GM12873 (cell line): ENCODE results near the gene DDIAS.

Experiments used
- TF ChIP-seq, protein P1 (sequence below): IDR thresholded peaks from 2 replicates; pipeline ENCODE4 v1.5.1; 2012; ENCODE audit warnings: low read depth, mild to moderate bottlenecking, moderate library complexity, low read length, control low read depth; ENCODE audit not compliant: insufficient read depth; ENCODE audit errors: missing control alignments

Gene DDIAS

DNA sequence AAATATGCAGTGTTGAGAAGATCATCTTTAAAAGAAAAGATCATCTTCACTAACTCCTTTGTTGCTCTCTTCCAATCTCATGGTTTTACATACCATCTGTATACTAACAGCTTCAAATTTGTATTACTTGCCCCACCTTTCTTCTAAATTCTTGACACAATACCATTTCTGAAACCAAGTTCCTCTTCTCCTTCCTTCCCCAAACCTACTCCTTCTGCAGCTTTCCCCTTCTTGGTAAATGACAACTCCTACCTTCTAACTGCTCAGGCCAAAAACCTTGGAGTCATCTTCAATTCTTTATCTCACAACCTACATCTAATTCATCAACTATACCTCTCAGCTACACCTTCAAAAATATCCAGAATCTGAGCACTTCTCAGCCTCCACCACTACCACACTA is 10.6 kb upstream of the DDIAS start:
- TF ChIP-seq, protein P1, sequence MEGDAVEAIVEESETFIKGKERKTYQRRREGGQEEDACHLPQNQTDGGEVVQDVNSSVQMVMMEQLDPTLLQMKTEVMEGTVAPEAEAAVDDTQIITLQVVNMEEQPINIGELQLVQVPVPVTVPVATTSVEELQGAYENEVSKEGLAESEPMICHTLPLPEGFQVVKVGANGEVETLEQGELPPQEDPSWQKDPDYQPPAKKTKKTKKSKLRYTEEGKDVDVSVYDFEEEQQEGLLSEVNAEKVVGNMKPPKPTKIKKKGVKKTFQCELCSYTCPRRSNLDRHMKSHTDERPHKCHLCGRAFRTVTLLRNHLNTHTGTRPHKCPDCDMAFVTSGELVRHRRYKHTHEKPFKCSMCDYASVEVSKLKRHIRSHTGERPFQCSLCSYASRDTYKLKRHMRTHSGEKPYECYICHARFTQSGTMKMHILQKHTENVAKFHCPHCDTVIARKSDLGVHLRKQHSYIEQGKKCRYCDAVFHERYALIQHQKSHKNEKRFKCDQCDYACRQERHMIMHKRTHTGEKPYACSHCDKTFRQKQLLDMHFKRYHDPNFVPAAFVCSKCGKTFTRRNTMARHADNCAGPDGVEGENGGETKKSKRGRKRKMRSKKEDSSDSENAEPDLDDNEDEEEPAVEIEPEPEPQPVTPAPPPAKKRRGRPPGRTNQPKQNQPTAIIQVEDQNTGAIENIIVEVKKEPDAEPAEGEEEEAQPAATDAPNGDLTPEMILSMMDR: no peak

DNA sequence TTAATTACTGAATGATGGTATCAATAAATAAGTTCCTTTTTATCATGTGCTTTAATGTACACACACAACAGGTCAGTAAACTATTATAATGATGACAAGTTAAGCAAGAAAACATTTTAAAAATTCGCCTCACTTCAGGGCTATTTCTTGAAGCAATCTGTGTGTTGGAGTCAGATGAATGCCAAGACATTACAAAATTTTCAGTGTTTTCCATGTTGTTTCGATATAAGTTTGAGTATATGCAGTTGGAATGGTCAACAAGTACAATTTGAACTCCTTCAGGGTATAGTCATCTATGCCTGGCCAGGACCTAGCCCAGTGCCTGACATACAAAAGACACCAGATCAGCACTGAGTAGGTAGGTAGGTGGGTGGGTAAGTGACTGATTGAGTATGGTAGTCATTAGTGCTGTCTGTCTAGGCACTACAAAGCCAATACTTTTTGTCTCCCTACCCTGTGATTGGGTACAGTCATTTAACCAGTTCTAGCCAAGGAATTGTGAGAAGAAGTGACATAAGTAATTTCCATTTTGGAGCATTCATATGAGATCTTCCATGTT is 8.8 kb upstream of the DDIAS start:
- TF ChIP-seq, protein P1: no peak

DNA sequence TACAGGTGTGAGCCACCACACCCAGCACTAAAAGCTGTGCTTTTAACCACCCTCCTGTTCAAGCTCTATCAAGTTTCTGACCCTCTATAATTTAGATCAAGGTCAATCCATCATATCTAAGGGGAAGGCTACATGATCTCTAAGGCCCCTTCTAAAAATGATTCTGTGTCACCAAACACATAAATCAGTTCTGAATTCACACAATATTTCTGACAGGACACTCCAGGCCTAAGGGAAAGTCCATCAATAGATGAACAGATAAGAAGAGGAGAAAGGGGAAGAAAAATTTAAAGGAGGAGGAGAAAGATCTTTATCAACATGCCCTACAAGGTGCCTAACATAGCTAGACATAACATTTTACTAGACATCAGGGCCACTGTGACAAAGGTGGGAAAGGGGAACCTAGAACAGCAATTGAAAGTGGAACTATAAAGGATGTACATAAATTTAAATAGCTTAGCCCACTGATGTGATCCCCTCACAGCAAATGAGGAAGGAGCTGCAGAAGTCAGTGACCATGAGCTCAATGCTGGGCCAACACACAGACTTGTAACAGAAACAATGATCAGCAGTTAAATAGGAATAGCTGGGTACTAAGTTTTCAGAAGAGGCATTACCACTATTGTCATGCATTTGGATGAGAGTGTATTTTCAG is 6.0 kb upstream of the DDIAS start:
- TF ChIP-seq, protein P1: no peak

DNA sequence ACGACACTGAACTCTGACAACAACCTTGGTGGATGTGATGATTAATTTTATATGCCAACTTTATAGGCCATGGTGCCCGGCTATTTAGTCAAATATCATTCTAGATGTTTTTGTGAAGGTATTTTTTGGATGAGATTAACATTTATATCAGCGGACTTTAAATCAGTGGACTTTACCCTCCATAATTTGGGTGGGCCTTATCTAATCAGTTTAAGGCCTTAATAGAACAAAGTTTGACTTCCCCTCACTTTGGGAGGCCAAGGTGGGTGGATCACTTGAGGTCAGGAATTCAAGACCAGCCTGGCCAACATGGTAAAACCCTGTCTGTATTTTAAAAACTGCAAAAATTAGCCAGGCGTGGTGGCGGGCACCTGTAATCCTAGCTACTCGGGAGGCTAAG is 5.4 kb upstream of the DDIAS start:
- TF ChIP-seq, protein P1: no peak

DNA sequence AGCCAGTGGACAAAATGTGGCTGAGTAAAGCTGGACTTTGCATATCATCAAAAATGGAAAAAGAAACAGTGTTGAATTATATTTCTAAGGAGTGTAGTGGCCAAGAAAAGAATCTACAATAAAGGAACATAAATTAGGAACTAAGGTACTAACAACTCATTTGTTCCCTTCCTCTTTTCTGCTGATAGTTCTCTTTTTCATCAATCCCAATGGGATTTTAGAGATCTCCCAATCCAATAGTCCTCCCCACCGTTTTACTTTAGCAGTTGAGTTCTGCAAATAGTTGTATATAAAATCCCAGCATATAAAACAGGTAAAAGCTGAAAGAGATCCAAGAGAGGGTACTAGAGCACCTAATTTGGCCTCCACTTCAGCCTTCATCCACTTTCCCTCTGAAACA is 3.3 kb upstream of the DDIAS start:
- TF ChIP-seq, protein P1: no peak

DNA sequence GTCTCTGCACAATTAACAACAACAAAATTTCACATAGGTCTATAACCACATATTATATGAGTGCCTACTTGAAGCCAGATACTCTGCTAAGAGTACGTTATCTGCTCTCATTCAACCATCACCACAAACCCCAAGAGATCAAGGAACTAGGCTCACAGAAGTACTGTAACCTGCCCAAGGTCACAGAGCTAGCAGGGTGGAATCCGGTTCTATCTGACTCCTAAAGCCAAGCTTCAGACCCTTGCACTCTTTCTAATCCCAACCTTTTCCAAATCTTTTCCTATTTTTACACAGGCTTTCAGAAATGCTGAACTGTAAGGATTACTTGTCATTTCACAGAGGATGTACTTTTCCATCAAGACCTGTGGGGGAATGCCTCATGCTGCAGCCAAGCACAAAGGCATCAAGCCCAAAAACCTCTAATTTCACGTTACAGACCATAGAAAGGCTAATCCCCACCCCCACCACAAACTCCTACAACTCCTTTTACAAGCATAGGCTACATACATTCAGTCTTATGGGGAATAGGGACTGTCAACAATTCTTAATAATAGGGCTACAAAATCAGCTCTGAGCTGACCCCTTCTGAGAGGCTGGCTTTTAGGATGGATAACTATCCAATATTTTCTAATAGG is 2.2 kb upstream of the DDIAS start:
- TF ChIP-seq, protein P1: no peak

DNA sequence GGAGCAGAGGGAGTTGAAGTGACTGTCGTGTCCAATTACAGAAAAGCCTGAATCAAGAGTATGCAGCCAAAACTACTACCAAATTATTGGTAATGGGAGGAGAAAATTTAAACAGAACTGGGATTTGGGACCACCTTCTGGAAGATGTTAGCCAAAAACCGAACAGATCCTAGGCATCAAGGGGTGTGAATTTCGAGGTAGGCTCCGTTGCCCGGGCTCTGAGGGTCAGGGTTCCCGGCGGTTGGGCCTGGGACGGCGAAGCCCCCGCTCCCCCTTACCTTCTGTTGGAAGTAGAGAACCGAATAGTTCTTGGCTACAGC is 1.6 kb upstream of the DDIAS start:
- TF ChIP-seq, protein P1: no peak
